Sigmoid colon (tissue), 7 donors: ENCODE data around the gene PGF. TPM values are rescaled to one million over a fixed set of nuclear protein-coding genes. Genes with fewer than 3 reads are reported as not detected.

Experiments used
- DNase-seq: peaks from one replicate; pipeline ENCODE4 v3.0.0-alpha.2; 2019
- H3K27ac ChIP-seq, 4 donors: fragments of 200-600 bp; sonication (generic); one replicate each; pipeline ENCODE4 v1.5.1; 2016 to 2019; ENCODE audit warnings: mild to moderate bottlenecking in 1 of 4
- H3K27me3 ChIP-seq, 3 donors: fragments of 200-600 bp; sonication (generic); one replicate each; pipeline ENCODE4 v1.5.1; 2019; ENCODE audit warnings: mild to moderate bottlenecking in 1 of 3
- H3K36me3 ChIP-seq, 4 donors: fragments of 200-600 bp; sonication (generic); one replicate each; pipeline ENCODE4 v1.5.1; 2016 to 2019
- H3K4me1 ChIP-seq, 4 donors: fragments of 200-600 bp; sonication (generic); one replicate each; pipeline ENCODE4 v1.5.1; 2017 to 2019
- H3K4me3 ChIP-seq, 4 donors: fragments of 200-600 bp; sonication (generic); one replicate each; pipeline ENCODE4 v1.5.1; 2017 to 2019; ENCODE audit warnings: mild to moderate bottlenecking in 2 of 4, moderate library complexity in 1 of 4
- H3K9me3 ChIP-seq, 4 donors: fragments of 200-600 bp in 3 of 4; sonication (generic) in 3 of 4; one replicate each; pipeline versions ENCODE4 v1.5.1 to v1.6.1; 2013 to 2019
- EP300 ChIP-seq, 4 donors: sonication (generic); formaldehyde crosslinking; IDR thresholded peaks; one replicate each; pipeline ENCODE4 v1.6.1; 2017; ENCODE audit warnings: antibody characterized with exemption in 4 of 4
- POLR2A ChIP-seq, 2 donors: fragments of 450-650 bp; IDR thresholded peaks; one replicate each; pipeline ENCODE4 v1.6.1; 2016; ENCODE audit warnings: antibody characterized with exemption in 2 of 2, mild to moderate bottlenecking in 2 of 2, moderate library complexity in 2 of 2
- POLR2AphosphoS5 ChIP-seq, 4 donors: sonication (generic); formaldehyde crosslinking; IDR thresholded peaks; one replicate each; pipeline ENCODE4 v1.6.1; 2017; ENCODE audit warnings: antibody characterized with exemption in 4 of 4
- WGBS, 2 donors: extraction: QIAGEN DNeasy Blood & Tissue Kit; methylation state at CpG; one replicate each; pipeline ENCODE4 v1.1.7; 2013; 5-methylcytosine and 5-hydroxymethylcytosine counted together
- intact Hi-C: fragments of 100-400 bp; cut with DNase I; formaldehyde crosslinking; loops from one replicate; pipeline ENCODE4 v1.15.1; 2023
- polyA plus RNA-seq, 3 donors: library from polyadenylated mRNA; stranded (reverse); fragments of 200-250 nt; gene quantifications; one replicate each; pipeline ENCODE4 v1.2.3, GENCODE V29; 2013
- total RNA-seq, 4 donors: library from RNA; depleted of rRNA; stranded (reverse); fragments of >200 nt; gene quantifications; one replicate each; pipeline ENCODE4 v1.1.0, GENCODE V29; 2016
- TF ChIP-seq, protein P1 (sequence below), 4 experiments: fragments of 450-650 bp in 3 of 4; fragments of 200-600 bp in 1 of 4; IDR thresholded peaks; one replicate each; pipeline ENCODE4 v1.5.1; 2016 to 2019; ENCODE audit warnings: antibody characterized with exemption in 4 of 4, mild to moderate bottlenecking in 3 of 4, moderate library complexity in 2 of 4
- donor health status: healthy with polysubstance abuse.
- donor health status: Bipolar disorder and iron deficiency.
- donor health status: healthy.

The PGF gene
- total and polyA plus RNA-seq, 7 donors: 1.2 to 15.6 (median 6.3) TPM

DNA sequence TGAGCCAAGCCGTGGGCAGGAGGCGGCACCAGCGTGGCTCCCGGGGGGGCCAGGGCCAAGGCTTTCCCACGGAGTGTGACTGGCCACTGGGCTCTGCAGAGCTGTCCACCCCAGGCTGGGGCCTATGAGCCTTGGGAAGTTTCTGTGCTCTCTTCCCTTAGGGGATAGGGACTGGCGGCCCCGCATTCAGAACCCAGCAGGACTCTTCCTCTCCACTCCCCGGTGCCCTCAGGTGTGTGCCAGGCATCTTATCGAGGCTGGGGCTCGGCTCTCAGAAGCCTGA, 29.6 kb upstream of the PGF start:
- no peaks in the 10 kb centered on the region for H3K36me3 ChIP-seq
- H3K27me3 ChIP-seq: no peaks in the 10 kb centered on the region
- intact Hi-C loops: no loop called here
- no peak for DNase-seq
- no peak overlapping the region for H3K27ac ChIP-seq
- no peak for TF ChIP-seq POLR2A (IDR thresholded peaks at IDR 0.05)
- no peak for TF ChIP-seq EP300 (IDR thresholded peaks at IDR 0.05)
- WGBS, 2 donors: 84 to 93% methylated on average over 10 of the region's 10 CpGs
- no peak overlapping the region for H3K4me3 ChIP-seq
- H3K4me1 ChIP-seq: no peaks in the 10 kb centered on the region
- no peaks in the 10 kb centered on the region for H3K9me3 ChIP-seq

DNA sequence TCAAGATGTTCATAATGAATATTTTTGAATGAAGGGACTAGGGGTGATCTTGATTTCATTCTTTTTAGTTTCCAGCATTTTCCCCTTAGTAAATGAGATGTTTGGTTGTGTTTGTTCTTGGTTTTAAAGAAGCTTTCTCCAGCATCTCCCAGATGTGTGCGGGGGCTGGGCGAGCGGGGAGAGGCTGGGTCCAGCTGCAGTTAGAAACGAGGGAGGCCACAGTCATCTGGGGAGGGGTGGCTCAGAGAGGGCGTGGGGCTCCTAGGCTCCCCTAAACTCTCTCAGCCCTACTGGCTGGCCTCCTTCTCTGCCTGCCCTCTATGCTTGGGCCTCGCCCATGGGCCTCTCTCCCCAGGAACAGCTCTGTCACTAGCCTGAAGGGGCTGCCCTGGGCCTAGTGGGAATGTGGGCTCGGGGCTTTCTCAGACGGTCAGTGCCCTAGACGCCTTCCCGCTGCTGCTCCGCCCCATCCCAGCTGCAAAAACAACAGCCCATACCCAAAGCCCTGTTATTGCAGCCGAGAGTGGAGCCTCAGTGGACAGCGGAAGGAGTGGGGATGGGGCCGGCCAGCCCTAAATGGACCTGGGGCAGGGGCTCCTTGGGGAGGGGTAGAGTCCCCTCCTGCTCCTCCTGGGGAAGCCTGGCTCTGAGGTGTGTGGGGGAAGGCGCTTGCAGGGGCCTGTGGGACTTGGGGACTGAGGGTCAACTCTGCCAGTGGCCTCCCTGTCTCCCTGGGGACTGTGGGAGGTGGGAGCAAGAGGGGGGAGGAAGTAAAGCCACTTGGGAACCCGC, 29.0 kb upstream of the PGF start:
- Histone ChIP-seq H3K27ac (no peak overlapping the region), H3K36me3 (no peaks in the 10 kb centered on the region), H3K4me3 (no peak overlapping the region), H3K9me3 (no peaks in the 10 kb centered on the region), H3K27me3 (no peaks in the 10 kb centered on the region), H3K4me1 (no peaks in the 10 kb centered on the region)
- intact Hi-C loops: no loop called here
- WGBS, 2 donors: 84 to 89% methylated on average over 16 of the region's 16 CpGs
- no peak for DNase-seq
- no peak for TF ChIP-seq POLR2AphosphoS5 (IDR thresholded peaks at IDR 0.05)
- TF ChIP-seq, protein P1, sequence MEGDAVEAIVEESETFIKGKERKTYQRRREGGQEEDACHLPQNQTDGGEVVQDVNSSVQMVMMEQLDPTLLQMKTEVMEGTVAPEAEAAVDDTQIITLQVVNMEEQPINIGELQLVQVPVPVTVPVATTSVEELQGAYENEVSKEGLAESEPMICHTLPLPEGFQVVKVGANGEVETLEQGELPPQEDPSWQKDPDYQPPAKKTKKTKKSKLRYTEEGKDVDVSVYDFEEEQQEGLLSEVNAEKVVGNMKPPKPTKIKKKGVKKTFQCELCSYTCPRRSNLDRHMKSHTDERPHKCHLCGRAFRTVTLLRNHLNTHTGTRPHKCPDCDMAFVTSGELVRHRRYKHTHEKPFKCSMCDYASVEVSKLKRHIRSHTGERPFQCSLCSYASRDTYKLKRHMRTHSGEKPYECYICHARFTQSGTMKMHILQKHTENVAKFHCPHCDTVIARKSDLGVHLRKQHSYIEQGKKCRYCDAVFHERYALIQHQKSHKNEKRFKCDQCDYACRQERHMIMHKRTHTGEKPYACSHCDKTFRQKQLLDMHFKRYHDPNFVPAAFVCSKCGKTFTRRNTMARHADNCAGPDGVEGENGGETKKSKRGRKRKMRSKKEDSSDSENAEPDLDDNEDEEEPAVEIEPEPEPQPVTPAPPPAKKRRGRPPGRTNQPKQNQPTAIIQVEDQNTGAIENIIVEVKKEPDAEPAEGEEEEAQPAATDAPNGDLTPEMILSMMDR (IDR thresholded peaks at IDR 0.05): no peak
- TF ChIP-seq POLR2A (IDR thresholded peaks at IDR 0.05): no peak
- TF ChIP-seq EP300 (IDR thresholded peaks at IDR 0.05): no peak

- DNase-seq: no peak
- intact Hi-C loops: no loop called here
- no peaks in the 10 kb centered on the region for H3K27me3 ChIP-seq
Observed at GRCh38 chr14:74983343-74983742, 27.9 kb upstream of the PGF start.

DNA sequence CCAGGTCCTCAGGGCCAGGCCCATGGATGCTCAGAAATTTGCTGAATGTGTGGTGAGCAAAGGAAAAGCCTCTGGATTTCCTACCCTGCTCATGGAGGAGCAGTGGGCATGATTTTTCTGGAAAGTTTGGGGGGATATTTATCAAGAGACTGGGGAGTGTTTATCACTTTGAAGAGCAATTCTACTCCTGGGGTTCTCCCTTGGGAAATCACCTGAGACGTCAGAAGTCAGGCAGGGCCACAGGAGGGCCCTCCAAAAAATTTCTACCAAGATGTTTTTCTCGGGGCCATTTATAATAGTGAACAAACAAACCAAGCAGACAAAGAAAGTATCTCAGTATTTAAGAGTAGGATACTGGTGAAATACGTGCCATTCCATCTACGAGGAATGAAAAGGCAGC, 27.3 kb upstream of the PGF start:
- Histone ChIP-seq H3K36me3 (no peaks in the 10 kb centered on the region), H3K4me1 (no peaks in the 10 kb centered on the region), H3K27me3 (no peaks in the 10 kb centered on the region), H3K27ac (no peak overlapping the region), H3K4me3 (no peak overlapping the region), H3K9me3 (no peaks in the 10 kb centered on the region)
- TF ChIP-seq POLR2A (IDR thresholded peaks at IDR 0.05) (no peak), EP300 (IDR thresholded peaks at IDR 0.05) (no peak), POLR2AphosphoS5 (IDR thresholded peaks at IDR 0.05) (no peak)
- TF ChIP-seq, protein P1 (IDR thresholded peaks at IDR 0.05): no peak
- DNase-seq: no peak
- 87 to 88% methylated on average over 4 of the region's 4 CpGs for WGBS, 2 donors
- intact Hi-C loops: no loop called here

More at GRCh38 chr14:74983343-74983742, 27.9 kb upstream of the PGF start:
- no peaks in the 10 kb centered on the region for H3K4me1 ChIP-seq
- no peaks in the 10 kb centered on the region for H3K36me3 ChIP-seq
- no peak overlapping the region for H3K27ac ChIP-seq
- no peak for TF ChIP-seq POLR2A (IDR thresholded peaks at IDR 0.05)
- TF ChIP-seq, protein P1 (IDR thresholded peaks at IDR 0.05): no peak
- TF ChIP-seq POLR2AphosphoS5 (IDR thresholded peaks at IDR 0.05): no peak
- no peak for TF ChIP-seq EP300 (IDR thresholded peaks at IDR 0.05)
- no peaks in the 10 kb centered on the region for H3K9me3 ChIP-seq
- 90 to 93% methylated on average over 1 of the region's 1 CpG for WGBS, 2 donors
- no peak overlapping the region for H3K4me3 ChIP-seq

- DNase-seq: no peak
- TF ChIP-seq POLR2AphosphoS5 (IDR thresholded peaks at IDR 0.05) (no peak), EP300 (IDR thresholded peaks at IDR 0.05) (no peak), POLR2A (IDR thresholded peaks at IDR 0.05) (no peak)
- TF ChIP-seq, protein P1 (IDR thresholded peaks at IDR 0.05): no peak
- intact Hi-C loops: no loop called here
- Histone ChIP-seq H3K27me3 (no peaks in the 10 kb centered on the region), H3K36me3 (no peaks in the 10 kb centered on the region), H3K9me3 (no peaks in the 10 kb centered on the region), H3K4me1 (no peaks in the 10 kb centered on the region), H3K4me3 (no peak overlapping the region), H3K27ac (no peak overlapping the region)
- 85 to 90% methylated on average over 5 of the region's 5 CpGs for WGBS, 2 donors
Observed at GRCh38 chr14:74981833-74982232, 26.4 kb upstream of the PGF start.
